ENCODE results near the gene KBTBD8. TPM values are rescaled to one million over a fixed set of nuclear protein-coding genes. Genes with fewer than 3 reads are reported as not detected.

The KBTBD8 gene
- total and polyA plus RNA-seq, 2 donors from 2014 or later, result 0.43 to 1.8 TPM

DNA sequence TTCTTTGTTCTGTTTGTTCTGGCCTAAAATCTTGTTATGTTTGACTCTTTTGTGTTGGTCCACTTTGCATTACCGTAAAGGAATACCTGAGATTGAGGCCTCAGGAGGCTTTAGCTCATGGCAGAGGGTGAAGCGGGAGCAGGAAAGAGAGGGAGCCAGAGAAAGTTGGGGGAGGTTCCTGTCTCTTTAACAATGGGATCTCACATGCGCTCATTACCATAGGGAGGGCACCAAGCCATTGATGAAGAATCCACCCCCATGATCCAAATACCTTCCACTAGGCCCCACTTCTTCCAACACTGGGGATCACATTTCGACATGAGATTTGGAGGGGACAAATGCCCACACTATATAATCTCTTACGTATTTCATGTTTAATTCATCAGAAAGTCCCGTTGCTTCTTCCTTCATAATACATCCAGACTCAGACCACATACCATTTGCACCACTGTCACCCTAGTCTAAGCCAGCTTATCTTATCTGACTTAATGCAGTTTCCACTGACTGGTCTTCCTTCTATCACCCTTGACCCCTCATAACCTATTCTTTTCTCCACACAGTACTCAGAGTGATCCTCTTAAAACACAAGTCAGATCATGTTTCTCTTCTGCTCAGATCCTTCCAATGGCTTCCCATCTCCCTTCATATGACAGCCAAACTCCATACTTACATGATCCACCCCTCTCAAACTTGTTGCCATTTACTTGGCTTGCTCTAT, 13.5 kb downstream of the KBTBD8 start:
- H3K4me1 ChIP-seq (ENCODE audit: control insufficient read depth in 2 of 3, insufficient read depth in 2 of 3, low read depth in 1 of 3, low read length in 3 of 3), result no peaks in the 10 kb centered on the region
- no peaks in the 10 kb centered on the region for H3K9me3 ChIP-seq (ENCODE audit: control insufficient read depth in 2 of 3, insufficient read depth in 1 of 3, low read length in 3 of 3)
- no peak overlapping the region for H3K4me3 ChIP-seq (ENCODE audit: low read length in 3 of 3)
- no peak overlapping the region for H3K27ac ChIP-seq (ENCODE audit: low read depth in 2 of 2, low read length in 2 of 2)
- H3K27me3 ChIP-seq (ENCODE audit: control insufficient read depth, insufficient read depth, low read length), result no peaks in the 10 kb centered on the region
- no peaks in the 10 kb centered on the region for H3K36me3 ChIP-seq (ENCODE audit: control insufficient read depth in 2 of 3, insufficient read depth in 3 of 3, low read length in 3 of 3)
- no peak overlapping the region for H3K9ac ChIP-seq (ENCODE audit: low read length in 3 of 3)
- TF ChIP-seq, protein P1, sequence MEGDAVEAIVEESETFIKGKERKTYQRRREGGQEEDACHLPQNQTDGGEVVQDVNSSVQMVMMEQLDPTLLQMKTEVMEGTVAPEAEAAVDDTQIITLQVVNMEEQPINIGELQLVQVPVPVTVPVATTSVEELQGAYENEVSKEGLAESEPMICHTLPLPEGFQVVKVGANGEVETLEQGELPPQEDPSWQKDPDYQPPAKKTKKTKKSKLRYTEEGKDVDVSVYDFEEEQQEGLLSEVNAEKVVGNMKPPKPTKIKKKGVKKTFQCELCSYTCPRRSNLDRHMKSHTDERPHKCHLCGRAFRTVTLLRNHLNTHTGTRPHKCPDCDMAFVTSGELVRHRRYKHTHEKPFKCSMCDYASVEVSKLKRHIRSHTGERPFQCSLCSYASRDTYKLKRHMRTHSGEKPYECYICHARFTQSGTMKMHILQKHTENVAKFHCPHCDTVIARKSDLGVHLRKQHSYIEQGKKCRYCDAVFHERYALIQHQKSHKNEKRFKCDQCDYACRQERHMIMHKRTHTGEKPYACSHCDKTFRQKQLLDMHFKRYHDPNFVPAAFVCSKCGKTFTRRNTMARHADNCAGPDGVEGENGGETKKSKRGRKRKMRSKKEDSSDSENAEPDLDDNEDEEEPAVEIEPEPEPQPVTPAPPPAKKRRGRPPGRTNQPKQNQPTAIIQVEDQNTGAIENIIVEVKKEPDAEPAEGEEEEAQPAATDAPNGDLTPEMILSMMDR (IDR thresholded peaks at IDR 0.05; ENCODE audit: borderline replicate concordance, extremely low read depth, insufficient read depth), result no peak
- FAIRE-seq (no peak), DNase-seq (no peak)
- intact Hi-C loops (cut with DNase I), result no loop called here

DNA sequence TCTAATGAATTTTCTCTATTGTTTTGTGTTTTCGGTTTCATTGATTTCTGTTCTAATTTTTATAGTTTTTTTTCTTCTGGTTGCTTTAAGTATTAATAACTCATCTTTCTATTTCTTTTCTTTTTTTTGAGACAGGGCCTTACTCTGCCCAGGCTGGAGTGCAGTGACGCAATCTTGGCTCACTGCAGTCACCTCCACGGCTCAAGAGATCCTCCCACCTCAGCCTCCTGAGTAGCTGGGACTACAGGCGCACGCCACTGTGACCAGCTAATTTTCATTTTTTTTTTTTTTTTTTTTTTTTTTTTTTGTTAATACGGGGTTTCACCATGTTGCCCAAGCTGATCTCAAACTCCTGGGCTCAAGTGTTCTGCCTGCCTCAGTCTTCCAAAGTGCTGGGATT, 14.5 kb downstream of the KBTBD8 start:
- TF ChIP-seq, protein P1 (IDR thresholded peaks at IDR 0.05; ENCODE audit: borderline replicate concordance, extremely low read depth, insufficient read depth), result no peak
- Histone ChIP-seq H3K27me3 (ENCODE audit: control insufficient read depth, insufficient read depth, low read length) (no peaks in the 10 kb centered on the region), H3K36me3 (ENCODE audit: control insufficient read depth in 2 of 3, insufficient read depth in 3 of 3, low read length in 3 of 3) (no peaks in the 10 kb centered on the region), H3K4me1 (ENCODE audit: control insufficient read depth in 2 of 3, insufficient read depth in 2 of 3, low read depth in 1 of 3, low read length in 3 of 3) (no peaks in the 10 kb centered on the region), H3K27ac (ENCODE audit: low read depth in 2 of 2, low read length in 2 of 2) (no peak overlapping the region), H3K4me3 (ENCODE audit: low read length in 3 of 3) (no peak overlapping the region), H3K9me3 (ENCODE audit: control insufficient read depth in 2 of 3, insufficient read depth in 1 of 3, low read length in 3 of 3) (no peaks in the 10 kb centered on the region), H3K9ac (ENCODE audit: low read length in 3 of 3) (no peak overlapping the region)
- DNase-seq (no peak), FAIRE-seq (no peak)
- intact Hi-C loops (cut with DNase I), result no loop called here

GRCh38 chr3:67015702-67016484, 17.8 kb downstream of the KBTBD8 start:
- H3K9ac ChIP-seq (ENCODE audit: low read length in 3 of 3), result no peak overlapping the region
- intact Hi-C loops (cut with DNase I), result no loop called here
- TF ChIP-seq, protein P1 (IDR thresholded peaks at IDR 0.05; ENCODE audit: borderline replicate concordance, extremely low read depth, insufficient read depth), result no peak
- H3K9me3 ChIP-seq (ENCODE audit: control insufficient read depth in 2 of 3, insufficient read depth in 1 of 3, low read length in 3 of 3), result no peaks in the 10 kb centered on the region
- H3K27me3 ChIP-seq (ENCODE audit: control insufficient read depth, insufficient read depth, low read length), result no peaks in the 10 kb centered on the region
- FAIRE-seq (no peak), DNase-seq (no peak)
- no peaks in the 10 kb centered on the region for H3K36me3 ChIP-seq (ENCODE audit: control insufficient read depth in 2 of 3, insufficient read depth in 3 of 3, low read length in 3 of 3)
- no peak overlapping the region for H3K4me3 ChIP-seq (ENCODE audit: low read length in 3 of 3)
- H3K4me1 ChIP-seq (ENCODE audit: control insufficient read depth in 2 of 3, insufficient read depth in 2 of 3, low read depth in 1 of 3, low read length in 3 of 3), result no peaks in the 10 kb centered on the region
- no peak overlapping the region for H3K27ac ChIP-seq (ENCODE audit: low read depth in 2 of 2, low read length in 2 of 2)
